Astrocyte (in vitro differentiated cells and primary cell): ENCODE data around the gene GDPD4.

Source experiments
- EZH2 ChIP-seq: IDR thresholded peaks from 2 replicates; pipeline ENCODE4 v1.6.1; 2012; ENCODE audit warnings: mild to moderate bottlenecking, low read length, inconsistent platforms; ENCODE audit not compliant: insufficient read depth
- TF ChIP-seq, protein P1 (sequence below): IDR thresholded peaks from 2 replicates; pipeline ENCODE4 v1.5.1; 2011; ENCODE audit warnings: low read depth, mild to moderate bottlenecking, inconsistent platforms, low read length, moderate library complexity; ENCODE audit not compliant: insufficient read depth

DNA sequence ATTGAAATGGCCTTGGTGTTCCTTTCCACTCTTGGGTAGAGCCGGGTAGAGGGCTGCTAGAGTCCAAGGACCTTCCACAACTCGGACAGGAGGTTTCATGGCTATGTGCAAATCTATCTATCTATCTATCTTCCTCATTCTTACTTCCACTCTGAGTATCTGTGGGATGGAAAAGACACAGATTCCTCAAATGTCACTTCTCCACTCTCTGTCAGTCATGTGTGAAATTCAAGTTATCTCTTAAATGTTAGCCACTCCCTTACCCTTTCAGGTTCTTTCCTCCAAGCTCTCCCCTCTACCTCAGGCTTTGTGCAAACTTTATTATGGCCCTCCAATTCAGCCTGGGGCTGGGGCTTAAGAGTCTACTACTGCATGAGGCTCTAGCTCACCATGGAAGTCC, 84.3 kb downstream of the GDPD4 start:
- TF ChIP-seq, protein P1, sequence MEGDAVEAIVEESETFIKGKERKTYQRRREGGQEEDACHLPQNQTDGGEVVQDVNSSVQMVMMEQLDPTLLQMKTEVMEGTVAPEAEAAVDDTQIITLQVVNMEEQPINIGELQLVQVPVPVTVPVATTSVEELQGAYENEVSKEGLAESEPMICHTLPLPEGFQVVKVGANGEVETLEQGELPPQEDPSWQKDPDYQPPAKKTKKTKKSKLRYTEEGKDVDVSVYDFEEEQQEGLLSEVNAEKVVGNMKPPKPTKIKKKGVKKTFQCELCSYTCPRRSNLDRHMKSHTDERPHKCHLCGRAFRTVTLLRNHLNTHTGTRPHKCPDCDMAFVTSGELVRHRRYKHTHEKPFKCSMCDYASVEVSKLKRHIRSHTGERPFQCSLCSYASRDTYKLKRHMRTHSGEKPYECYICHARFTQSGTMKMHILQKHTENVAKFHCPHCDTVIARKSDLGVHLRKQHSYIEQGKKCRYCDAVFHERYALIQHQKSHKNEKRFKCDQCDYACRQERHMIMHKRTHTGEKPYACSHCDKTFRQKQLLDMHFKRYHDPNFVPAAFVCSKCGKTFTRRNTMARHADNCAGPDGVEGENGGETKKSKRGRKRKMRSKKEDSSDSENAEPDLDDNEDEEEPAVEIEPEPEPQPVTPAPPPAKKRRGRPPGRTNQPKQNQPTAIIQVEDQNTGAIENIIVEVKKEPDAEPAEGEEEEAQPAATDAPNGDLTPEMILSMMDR, result no peak
- TF ChIP-seq EZH2, result no peak
